ENCODE data around the gene RASA4.
"Not testable (repeated sequence)": the region's sequence is repeated elsewhere in the genome, so short reads cannot be mapped to it uniquely, and the experiment has no call there.

The RASA4 gene

DNA sequence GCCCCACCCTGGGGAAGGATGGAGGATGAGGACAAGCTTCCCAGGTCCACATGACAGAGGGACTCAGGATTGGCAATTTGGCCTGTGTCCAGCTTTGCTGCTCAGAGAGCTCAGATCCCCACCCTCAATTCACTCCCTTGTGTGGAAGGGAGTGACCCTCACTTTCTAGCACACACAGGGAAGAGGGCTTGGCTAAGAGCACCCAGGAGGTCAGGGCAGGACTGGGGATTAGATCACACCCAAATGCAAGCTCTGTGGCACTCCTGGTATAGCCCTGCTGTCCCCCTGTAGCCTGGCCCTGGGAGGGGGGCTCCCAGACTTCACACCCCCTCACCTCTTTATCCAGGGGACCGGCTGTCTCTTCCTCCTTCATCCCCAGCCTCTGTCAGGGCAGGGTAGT is 72.2 kb downstream of the RASA4 start:
- H3K27me3 ChIP-seq (replicated peaks; ENCODE audit: control insufficient read depth, insufficient read depth, low read length); H3K4me3 ChIP-seq (replicated peaks; ENCODE audit: low read depth, low read length); H3K36me3 ChIP-seq (ENCODE audit: control insufficient read depth, insufficient read depth, low read length); DNase-seq (ENCODE audit: extremely low read depth, insufficient read length): not testable (repeated sequence)

DNA sequence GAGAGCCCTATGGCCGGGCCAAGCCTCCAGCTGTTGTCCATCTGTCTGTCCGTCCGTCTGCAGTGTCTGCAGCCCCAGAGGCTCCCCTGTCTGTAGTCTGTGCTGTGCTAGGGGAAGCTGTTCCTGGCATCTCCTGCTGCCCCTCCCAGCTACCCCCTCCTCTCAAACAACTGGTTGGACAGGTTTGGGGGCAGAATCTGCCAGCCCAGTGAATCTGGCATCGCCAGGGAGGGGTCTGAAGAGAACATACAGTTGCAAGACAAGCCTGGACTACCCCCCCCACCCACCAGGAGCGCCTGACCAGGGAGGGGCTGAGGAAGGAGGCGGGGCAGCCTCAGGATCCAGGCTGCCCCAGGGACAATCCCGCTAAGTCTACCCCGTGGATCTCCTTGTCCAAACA is 73.0 kb downstream of the RASA4 start, which contains the start of gene UPK3BL2:
UPK3BL2 (minus strand) TSS at position 101 of the 400 bp plus-strand sequence; CDS start at position 41, 60 bp downstream.
- not testable (repeated sequence) for H3K27me3 ChIP-seq (replicated peaks; ENCODE audit: control insufficient read depth, insufficient read depth, low read length); H3K36me3 ChIP-seq (ENCODE audit: control insufficient read depth, insufficient read depth, low read length); DNase-seq (ENCODE audit: extremely low read depth, insufficient read length); H3K4me3 ChIP-seq (replicated peaks; ENCODE audit: low read depth, low read length)

DNA sequence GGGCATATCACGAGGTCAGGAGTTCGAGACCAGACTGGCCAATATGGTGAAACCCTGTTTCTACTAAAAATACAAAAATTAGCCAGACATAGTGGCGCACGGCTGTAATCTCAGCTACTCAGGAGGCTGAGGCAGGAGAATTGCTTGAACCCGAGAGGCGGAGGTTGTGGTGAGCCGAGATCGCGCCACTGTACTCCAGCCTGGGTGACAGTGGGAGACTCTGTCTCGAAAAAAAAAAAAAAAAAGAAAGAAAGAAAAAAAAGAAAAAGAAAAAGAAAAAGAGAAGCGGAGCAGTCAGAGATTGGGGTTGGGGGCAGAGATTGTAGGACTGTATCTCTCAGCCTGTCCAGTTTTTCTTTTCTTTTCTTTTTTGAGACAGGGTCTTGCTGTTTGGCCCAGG is 73.8 kb downstream of the RASA4 start:
- not testable (repeated sequence) for DNase-seq (ENCODE audit: extremely low read depth, insufficient read length); H3K36me3 ChIP-seq (ENCODE audit: control insufficient read depth, insufficient read depth, low read length); H3K4me3 ChIP-seq (replicated peaks; ENCODE audit: low read depth, low read length); H3K27me3 ChIP-seq (replicated peaks; ENCODE audit: control insufficient read depth, insufficient read depth, low read length)

DNA sequence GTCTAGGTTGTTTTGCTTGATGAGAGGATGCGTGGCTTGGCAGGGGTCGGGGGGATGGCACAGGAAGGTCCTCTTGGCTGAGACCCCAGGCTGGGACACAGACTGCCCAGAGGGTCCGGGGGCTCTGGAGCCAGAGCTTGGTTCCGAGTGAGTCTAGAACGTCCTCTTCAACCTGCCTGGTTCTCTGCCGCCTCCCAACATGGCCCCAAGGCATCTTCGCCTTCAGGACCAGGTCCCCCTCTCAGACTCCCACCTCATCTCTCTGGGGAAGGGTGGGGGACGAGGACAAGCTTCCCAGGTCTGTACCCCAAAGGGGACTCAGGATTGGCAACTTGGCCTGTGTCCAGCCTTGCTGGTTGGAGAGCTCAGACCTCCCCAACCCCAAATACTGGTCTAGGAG is 74.5 kb downstream of the RASA4 start:
- not testable (repeated sequence) for H3K36me3 ChIP-seq (ENCODE audit: control insufficient read depth, insufficient read depth, low read length); DNase-seq (ENCODE audit: extremely low read depth, insufficient read length); H3K4me3 ChIP-seq (replicated peaks; ENCODE audit: low read depth, low read length); H3K27me3 ChIP-seq (replicated peaks; ENCODE audit: control insufficient read depth, insufficient read depth, low read length)

DNA sequence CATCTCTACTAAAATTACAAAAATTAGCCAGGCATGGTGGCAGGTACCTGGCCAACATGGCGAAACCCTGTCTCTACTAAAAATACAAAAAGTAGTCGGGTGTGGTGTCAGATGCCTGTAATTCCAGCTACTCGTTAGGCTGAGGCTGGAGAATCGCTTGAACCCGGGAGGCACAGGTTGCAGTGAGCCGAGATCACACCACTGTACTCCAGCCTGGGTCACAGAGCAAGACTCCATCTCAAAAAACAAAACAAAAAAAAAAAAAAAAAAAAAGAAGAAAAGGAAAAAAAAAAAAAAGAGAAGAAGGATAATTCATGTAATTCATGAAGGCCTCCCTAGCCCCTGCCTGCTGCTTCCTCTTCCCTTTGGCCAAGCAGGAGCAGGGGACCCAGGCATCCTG is 76.0 kb downstream of the RASA4 start:
- H3K4me3 ChIP-seq (replicated peaks; ENCODE audit: low read depth, low read length); H3K36me3 ChIP-seq (ENCODE audit: control insufficient read depth, insufficient read depth, low read length); H3K27me3 ChIP-seq (replicated peaks; ENCODE audit: control insufficient read depth, insufficient read depth, low read length); DNase-seq (ENCODE audit: extremely low read depth, insufficient read length): not testable (repeated sequence)

DNA sequence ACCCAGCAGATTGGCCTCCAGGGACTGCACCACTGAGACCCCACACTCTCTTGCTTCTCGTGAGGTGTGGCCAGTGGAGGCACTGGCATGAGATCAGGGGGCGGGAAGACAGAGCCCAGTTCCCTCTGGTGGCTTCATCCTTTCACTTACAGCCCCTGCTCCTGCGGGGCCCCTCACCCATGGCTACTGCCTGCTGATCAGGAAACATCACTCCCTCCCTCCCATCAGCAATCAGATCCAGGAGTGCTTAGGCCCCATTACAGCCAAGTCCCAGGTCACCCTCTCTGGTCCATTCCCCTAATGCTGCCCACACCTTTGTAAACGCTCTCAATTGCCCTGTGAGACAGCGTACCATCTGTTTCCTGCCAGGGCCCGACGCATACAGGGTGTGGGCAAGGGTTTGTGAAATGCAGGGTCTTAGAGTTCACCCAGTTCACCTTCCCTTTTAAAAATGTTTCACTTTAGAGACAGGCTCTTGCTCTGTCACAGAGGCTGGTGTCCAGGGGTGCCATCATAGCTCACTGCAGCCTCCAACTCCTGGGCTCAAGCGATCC is 81.4 kb downstream of the RASA4 start:
- DNase-seq (ENCODE audit: extremely low read depth, insufficient read length) = not testable (repeated sequence)

DNA sequence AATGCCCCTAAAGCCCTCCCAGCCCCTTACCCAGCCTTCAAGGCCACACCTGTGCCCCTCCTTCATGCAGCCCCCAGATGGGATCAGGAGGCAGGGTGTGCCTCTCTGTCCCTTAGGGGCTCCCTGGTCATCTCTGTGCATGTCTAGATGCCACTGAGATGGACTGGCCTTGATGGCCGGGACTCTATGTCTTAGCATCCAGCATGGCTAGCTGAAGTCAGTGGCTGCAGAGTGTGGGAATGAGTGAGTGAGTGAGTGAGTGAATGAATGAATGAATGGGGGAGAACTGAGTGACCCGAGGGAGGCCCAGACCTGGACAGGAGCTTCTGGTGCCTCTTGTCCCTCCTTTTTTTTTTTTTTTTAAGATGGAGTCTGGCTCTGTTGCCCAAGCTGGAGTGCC is 84.4 kb downstream of the RASA4 start:
- not testable (repeated sequence) for H3K36me3 ChIP-seq (ENCODE audit: control insufficient read depth, insufficient read depth, low read length); DNase-seq (ENCODE audit: extremely low read depth, insufficient read length); H3K27me3 ChIP-seq (replicated peaks; ENCODE audit: control insufficient read depth, insufficient read depth, low read length); H3K4me3 ChIP-seq (replicated peaks; ENCODE audit: low read depth, low read length)

More for the DNA sequence above, 81.4 kb downstream of the RASA4 start:
- H3K27me3 ChIP-seq (replicated peaks; ENCODE audit: control insufficient read depth, insufficient read depth, low read length); H3K36me3 ChIP-seq (ENCODE audit: control insufficient read depth, insufficient read depth, low read length); H3K4me3 ChIP-seq (replicated peaks; ENCODE audit: low read depth, low read length): not testable (repeated sequence)

DNA sequence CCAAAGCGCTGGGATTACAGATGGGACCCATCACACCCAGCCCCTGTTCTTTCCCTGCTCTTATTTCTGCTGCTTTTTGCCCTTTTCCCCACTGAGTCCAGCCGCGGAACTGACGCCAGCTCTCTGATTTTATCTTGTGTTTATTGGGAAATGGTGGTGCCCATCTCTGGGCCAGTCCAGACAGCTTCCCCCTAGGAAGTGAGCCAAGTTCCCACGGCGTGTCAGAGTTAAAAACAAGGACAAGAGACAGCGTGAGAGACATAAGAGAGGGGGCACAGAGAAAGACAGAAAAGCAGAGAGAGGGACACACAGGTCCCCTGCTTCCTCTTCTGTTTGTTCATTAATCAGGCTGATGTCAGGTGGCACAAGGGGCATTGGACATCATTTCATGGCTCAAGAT is 85.0 kb downstream of the RASA4 start:
- not testable (repeated sequence) for H3K27me3 ChIP-seq (replicated peaks; ENCODE audit: control insufficient read depth, insufficient read depth, low read length); H3K36me3 ChIP-seq (ENCODE audit: control insufficient read depth, insufficient read depth, low read length); H3K4me3 ChIP-seq (replicated peaks; ENCODE audit: low read depth, low read length); DNase-seq (ENCODE audit: extremely low read depth, insufficient read length)

DNA sequence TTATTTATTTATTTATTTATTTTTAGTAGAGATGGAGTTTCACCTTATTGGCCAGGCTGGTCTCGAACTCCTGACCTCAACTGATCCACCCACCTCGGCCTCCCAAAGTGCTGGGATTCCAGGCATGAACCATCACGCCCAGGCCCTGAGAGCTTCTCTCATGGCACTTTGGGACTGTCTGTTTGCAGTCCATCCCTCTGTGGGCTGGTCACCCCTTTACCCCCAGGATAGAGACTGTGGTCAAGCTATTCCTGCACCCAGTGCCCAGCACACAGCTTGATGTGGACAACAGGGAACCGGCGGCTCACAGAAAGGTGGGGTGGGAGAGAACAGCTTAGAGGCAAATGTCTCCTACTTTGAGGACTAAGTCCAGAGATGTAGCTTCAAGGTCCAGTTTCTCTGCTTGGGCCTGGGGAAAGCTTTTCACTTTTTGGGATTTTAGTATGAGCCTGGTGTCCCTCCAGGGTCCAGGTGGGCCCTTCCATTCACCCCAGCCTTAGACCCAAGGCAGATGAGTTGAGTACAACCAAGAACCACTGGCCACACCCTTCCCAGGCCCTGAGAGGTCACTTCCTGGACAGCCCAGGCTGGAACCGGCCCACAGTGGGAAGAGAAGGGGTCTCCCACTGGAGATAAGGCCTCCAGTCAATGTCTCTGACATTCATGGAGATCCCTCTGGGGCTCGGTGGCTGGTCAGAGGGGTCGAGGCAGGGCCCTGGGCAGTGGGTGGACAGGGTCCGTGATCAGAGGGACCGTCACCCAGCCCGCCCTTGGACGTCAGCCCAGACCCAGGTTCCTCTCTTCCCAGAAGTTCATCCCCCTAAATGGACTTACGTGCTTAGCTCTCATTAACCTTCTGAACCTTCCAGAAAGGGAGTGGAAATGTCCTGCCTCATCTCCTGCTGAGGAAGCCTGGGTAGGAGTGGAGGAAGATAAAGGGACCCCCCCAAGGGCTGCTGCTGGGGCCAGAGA is 88.4 kb downstream of the RASA4 start:
- not testable (repeated sequence) for H3K36me3 ChIP-seq (ENCODE audit: control insufficient read depth, insufficient read depth, low read length); H3K4me3 ChIP-seq (replicated peaks; ENCODE audit: low read depth, low read length); H3K27me3 ChIP-seq (replicated peaks; ENCODE audit: control insufficient read depth, insufficient read depth, low read length); DNase-seq (ENCODE audit: extremely low read depth, insufficient read length)

DNA sequence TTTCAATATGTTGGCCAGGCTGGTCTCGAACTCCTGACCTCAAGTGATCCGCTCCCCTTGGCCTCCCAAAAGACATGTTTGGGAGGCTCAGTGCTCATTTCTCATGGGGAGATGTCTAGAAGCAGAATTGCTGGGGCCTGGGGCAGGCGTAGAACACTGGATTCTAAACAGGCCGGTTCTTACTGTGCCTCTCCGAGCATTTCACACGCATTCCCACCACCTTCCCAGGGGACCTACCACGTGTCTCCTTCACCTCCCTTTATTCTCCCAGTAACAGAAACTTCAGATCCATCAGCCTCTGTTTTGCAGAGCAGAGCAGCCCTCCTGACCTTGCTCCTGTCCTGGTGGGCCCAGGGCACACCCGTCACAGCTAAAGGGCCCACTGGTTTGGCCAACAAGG is 89.4 kb downstream of the RASA4 start:
- not testable (repeated sequence) for H3K36me3 ChIP-seq (ENCODE audit: control insufficient read depth, insufficient read depth, low read length); H3K27me3 ChIP-seq (replicated peaks; ENCODE audit: control insufficient read depth, insufficient read depth, low read length); DNase-seq (ENCODE audit: extremely low read depth, insufficient read length); H3K4me3 ChIP-seq (replicated peaks; ENCODE audit: low read depth, low read length)

DNA sequence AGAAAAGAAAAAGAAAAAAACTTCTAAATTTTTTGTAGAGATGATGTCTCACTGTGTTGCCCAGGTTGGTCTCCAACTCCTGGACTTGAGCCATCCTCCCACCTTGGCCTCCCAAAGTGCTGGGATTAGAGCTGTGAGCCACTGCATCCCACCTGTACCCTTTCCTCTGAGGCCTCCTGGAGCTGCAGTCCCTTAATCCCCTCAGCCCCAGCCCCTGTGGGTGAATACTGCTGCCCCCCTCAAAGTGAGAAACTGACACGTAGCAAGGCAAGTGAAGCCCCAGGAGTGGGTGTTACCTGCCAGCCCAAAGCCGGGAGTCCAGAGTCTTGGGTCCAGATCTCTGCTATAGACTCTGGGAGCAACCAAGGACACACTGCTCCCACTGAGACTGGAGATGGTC is 91.8 kb downstream of the RASA4 start:
- not testable (repeated sequence) for H3K27me3 ChIP-seq (replicated peaks; ENCODE audit: control insufficient read depth, insufficient read depth, low read length); H3K36me3 ChIP-seq (ENCODE audit: control insufficient read depth, insufficient read depth, low read length); H3K4me3 ChIP-seq (replicated peaks; ENCODE audit: low read depth, low read length); DNase-seq (ENCODE audit: extremely low read depth, insufficient read length)
